ENCODE results near the gene MESD. TPM values are rescaled to one million over a fixed set of nuclear protein-coding genes. Genes with fewer than 3 reads are reported as not detected.

MESD gene
- total RNA-seq, 5 donors from 2014 or later (not counting 1 experiment from before 2014, with no cell fraction given): 17.7 to 32.8 (median 30.7) TPM

GRCh38 chr15:80906159-80906766 is 83.4 kb downstream of the MESD start:
- no peaks in the 10 kb centered on the region for H3K4me1 ChIP-seq (ENCODE audit: control insufficient read depth in 1 of 2, extremely low read depth in 1 of 2, insufficient read depth in 2 of 2, low read length in 2 of 2)
- H3K27ac Mint-ChIP-seq: no peak overlapping the region
- DNase-seq (no peak), ATAC-seq (replicated peaks in 1 of 4) (no peak)
- no peaks in the 10 kb centered on the region for H3K27me3 Mint-ChIP-seq
- H3K4me3 ChIP-seq (ENCODE audit: control insufficient read depth in 1 of 2, extremely low read depth in 1 of 2, low read length in 1 of 2): no peak overlapping the region
- no peak overlapping the region for H3K4me3 Mint-ChIP-seq
- no peaks in the 10 kb centered on the region for H3K9me3 ChIP-seq
- no peaks in the 10 kb centered on the region for H3K27me3 ChIP-seq (replicated peaks in 1 of 2; ENCODE audit: control insufficient read depth in 2 of 2, extremely low read depth in 1 of 2, insufficient read depth in 2 of 2, low read length in 1 of 2)
- peaks cover 5 to 6% of the 10 kb centered on the region in 2 donors for H3K36me3 ChIP-seq (ENCODE audit: control insufficient read depth in 2 of 2, extremely low read depth in 1 of 2, insufficient read depth in 1 of 2, low read length in 1 of 2)
- H3K4me1 Mint-ChIP-seq: no peaks in the 10 kb centered on the region
- H3K27ac ChIP-seq (ENCODE audit: low read length): no peak overlapping the region
- POLR2A ChIA-PET: no interaction called here
- H3K36me3 Mint-ChIP-seq: peaks cover 66% of the 10 kb centered on the region
- no peaks in the 10 kb centered on the region for H3K9me3 Mint-ChIP-seq
- CTCF ChIA-PET: no interaction called here
- WGBS (ENCODE audit: insufficient coverage): 87% methylated on average over 2 of the region's 11 CpGs

- Mint-ChIP-seq H3K4me3 (no peak overlapping the region), H3K9me3 (no peaks in the 10 kb centered on the region), H3K27ac (no peak overlapping the region), H3K36me3 (peaks cover 60% of the 10 kb centered on the region), H3K4me1 (no peaks in the 10 kb centered on the region), H3K27me3 (no peaks in the 10 kb centered on the region)
- Histone ChIP-seq H3K4me3 (ENCODE audit: control insufficient read depth in 1 of 2, extremely low read depth in 1 of 2, low read length in 1 of 2) (no peak overlapping the region), H3K27me3 (replicated peaks in 1 of 2; ENCODE audit: control insufficient read depth in 2 of 2, extremely low read depth in 1 of 2, insufficient read depth in 2 of 2, low read length in 1 of 2) (no peaks in the 10 kb centered on the region), H3K4me1 (ENCODE audit: control insufficient read depth in 1 of 2, extremely low read depth in 1 of 2, insufficient read depth in 2 of 2, low read length in 2 of 2) (no peaks in the 10 kb centered on the region), H3K27ac (ENCODE audit: low read length) (no peak overlapping the region), H3K36me3 (ENCODE audit: control insufficient read depth in 2 of 2, extremely low read depth in 1 of 2, insufficient read depth in 1 of 2, low read length in 1 of 2) (peaks cover 2 to 6% of the 10 kb centered on the region in 2 donors), H3K9me3 (no peaks in the 10 kb centered on the region)
- WGBS (ENCODE audit: insufficient coverage): 87% methylated on average over 3 of the region's 5 CpGs
- CTCF ChIA-PET: no interaction called here
- POLR2A ChIA-PET: no interaction called here
- DNase-seq (no peak), ATAC-seq (replicated peaks in 1 of 4) (no peak)
Measured at GRCh38 chr15:80904998-80905397, 84.6 kb downstream of the MESD start.

GRCh38 chr15:80902298-80902801 is 87.3 kb downstream of the MESD start:
- H3K36me3 ChIP-seq (ENCODE audit: control insufficient read depth in 2 of 2, extremely low read depth in 1 of 2, insufficient read depth in 1 of 2, low read length in 1 of 2): peaks cover 0 to 2% of the 10 kb centered on the region in 2 donors
- ChIA-PET POLR2A (no interaction called here), CTCF (no interaction called here)
- Mint-ChIP-seq H3K36me3 (peaks cover 48% of the 10 kb centered on the region), H3K4me3 (no peak overlapping the region), H3K27ac (no peak overlapping the region), H3K4me1 (no peaks in the 10 kb centered on the region), H3K9me3 (no peaks in the 10 kb centered on the region), H3K27me3 (no peaks in the 10 kb centered on the region)
- no peaks in the 10 kb centered on the region for H3K27me3 ChIP-seq (replicated peaks in 1 of 2; ENCODE audit: control insufficient read depth in 2 of 2, extremely low read depth in 1 of 2, insufficient read depth in 2 of 2, low read length in 1 of 2)
- H3K9me3 ChIP-seq: no peaks in the 10 kb centered on the region
- 97% methylated on average over 4 of the region's 10 CpGs for WGBS (ENCODE audit: insufficient coverage)
- H3K27ac ChIP-seq (ENCODE audit: low read length): no peak overlapping the region
- DNase-seq: no peak
- ATAC-seq (replicated peaks in 1 of 4): no peak
- no peaks in the 10 kb centered on the region for H3K4me1 ChIP-seq (ENCODE audit: control insufficient read depth in 1 of 2, extremely low read depth in 1 of 2, insufficient read depth in 2 of 2, low read length in 2 of 2)
- no peak overlapping the region for H3K4me3 ChIP-seq (ENCODE audit: control insufficient read depth in 1 of 2, extremely low read depth in 1 of 2, low read length in 1 of 2)

GRCh38 chr15:80898040-80898439 is 91.6 kb downstream of the MESD start:
- Histone ChIP-seq H3K4me1 (ENCODE audit: control insufficient read depth in 1 of 2, extremely low read depth in 1 of 2, insufficient read depth in 2 of 2, low read length in 2 of 2) (no peaks in the 10 kb centered on the region), H3K27ac (ENCODE audit: low read length) (no peak overlapping the region), H3K36me3 (ENCODE audit: control insufficient read depth in 2 of 2, extremely low read depth in 1 of 2, insufficient read depth in 1 of 2, low read length in 1 of 2) (no peaks in the 10 kb centered on the region), H3K9me3 (no peaks in the 10 kb centered on the region), H3K27me3 (replicated peaks in 1 of 2; ENCODE audit: control insufficient read depth in 2 of 2, extremely low read depth in 1 of 2, insufficient read depth in 2 of 2, low read length in 1 of 2) (no peaks in the 10 kb centered on the region), H3K4me3 (ENCODE audit: control insufficient read depth in 1 of 2, extremely low read depth in 1 of 2, low read length in 1 of 2) (no peak overlapping the region)
- Mint-ChIP-seq H3K27ac (no peak overlapping the region), H3K4me1 (no peaks in the 10 kb centered on the region), H3K4me3 (no peak overlapping the region), H3K9me3 (peaks cover 5 to 14% (median 7%) of the 10 kb centered on the region in 3 donors), H3K27me3 (no peaks in the 10 kb centered on the region), H3K36me3 (peaks cover 40% of the 10 kb centered on the region)
- ATAC-seq (replicated peaks in 1 of 4) (no peak), DNase-seq (no peak)
- ChIA-PET POLR2A (interaction anchor here in 1 of 2 donors (0.5 kb wide), 1 partner anchor 740 kb away, joined by 3 read pairs; no protein-coding TSS in a partner anchor), CTCF (no interaction called here)
- WGBS (ENCODE audit: insufficient coverage): 80% methylated on average over 2 of the region's 2 CpGs

Other genes with a start within 250 kb of the MESD start
- 1 to 10 TPM in 2 of 5 donors, under 1 TPM in 1, not detected in 2; 0.63 to 1.2 (median 1.2) TPM for gene CEMIP, start 210.4 kb downstream of the MESD start, total RNA-seq
- gene TLNRD1, start 11.1 kb upstream of the MESD start, total RNA-seq: 10 to 100 TPM; 10.9 to 36.2 (median 29.8) TPM
- under 1 TPM in 1 of 5 donors, not detected in 4; 0.35 TPM for gene CFAP161, start 144.5 kb upstream of the MESD start, total RNA-seq
- 100 to 1,000 TPM; 143 to 319 (median 299) TPM for gene IL16, start 207.1 kb upstream of the MESD start, total RNA-seq